ENCODE results near the gene M1AP.

The M1AP gene, protein sequence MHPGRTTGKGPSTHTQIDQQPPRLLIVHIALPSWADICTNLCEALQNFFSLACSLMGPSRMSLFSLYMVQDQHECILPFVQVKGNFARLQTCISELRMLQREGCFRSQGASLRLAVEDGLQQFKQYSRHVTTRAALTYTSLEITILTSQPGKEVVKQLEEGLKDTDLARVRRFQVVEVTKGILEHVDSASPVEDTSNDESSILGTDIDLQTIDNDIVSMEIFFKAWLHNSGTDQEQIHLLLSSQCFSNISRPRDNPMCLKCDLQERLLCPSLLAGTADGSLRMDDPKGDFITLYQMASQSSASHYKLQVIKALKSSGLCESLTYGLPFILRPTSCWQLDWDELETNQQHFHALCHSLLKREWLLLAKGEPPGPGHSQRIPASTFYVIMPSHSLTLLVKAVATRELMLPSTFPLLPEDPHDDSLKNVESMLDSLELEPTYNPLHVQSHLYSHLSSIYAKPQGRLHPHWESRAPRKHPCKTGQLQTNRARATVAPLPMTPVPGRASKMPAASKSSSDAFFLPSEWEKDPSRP

DNA sequence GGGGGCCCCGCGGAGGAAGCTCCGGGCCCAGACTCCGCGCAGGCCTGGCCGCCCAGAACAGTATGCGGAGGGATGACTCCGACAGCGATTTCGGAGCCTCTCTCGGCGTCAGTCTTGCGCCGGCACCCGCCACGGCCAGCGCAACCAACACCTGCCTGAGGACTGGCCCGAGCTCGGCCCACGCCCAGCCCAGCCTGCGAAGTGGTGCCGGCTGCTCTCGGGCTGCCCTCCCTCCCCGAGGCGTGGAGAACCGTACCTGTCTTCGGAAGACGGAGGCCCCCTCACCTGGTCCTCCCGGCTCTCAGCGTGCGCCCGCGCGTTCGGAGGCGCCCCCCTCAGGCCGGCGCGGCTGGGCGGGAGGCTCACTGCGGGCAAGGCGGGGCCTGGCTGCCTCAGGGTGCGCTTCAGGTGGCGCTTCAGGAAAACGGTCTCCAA is at the start of gene M1AP:
Gene M1AP (minus strand): TSS at position 322 of the 435 bp plus-strand sequence. CDS start 8,055 bp downstream, outside the sequence.
- no peak for DNase-seq (ENCODE audit: low read depth in 2 of 2)

DNA sequence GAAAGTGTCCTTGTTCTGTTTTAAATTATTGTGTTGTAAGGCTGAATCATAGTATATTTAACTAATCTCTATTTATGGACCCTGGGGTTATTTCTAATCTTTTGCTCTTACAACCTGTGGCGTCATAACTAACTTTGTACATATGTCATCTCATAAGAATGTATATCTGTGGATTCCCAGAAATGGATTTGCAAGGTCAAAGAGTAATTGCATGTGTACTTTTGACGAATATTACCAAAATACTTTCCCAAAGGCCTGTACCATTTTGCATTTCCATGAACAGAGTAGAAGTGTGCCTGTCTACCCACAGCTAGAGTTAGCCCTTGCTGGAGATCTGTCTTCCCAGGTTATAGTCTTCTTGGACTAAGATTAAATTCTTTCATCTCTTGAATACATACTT is 48.7 kb upstream of the M1AP start:
- no peak for DNase-seq (ENCODE audit: low read depth in 2 of 2)

GRCh38 chr2:74695663-74696062 is 47.5 kb upstream of the M1AP start:
- DNase-seq (ENCODE audit: low read depth in 2 of 2) = no peak

- no peak for DNase-seq (ENCODE audit: low read depth in 2 of 2)
These were observed 46.2 kb upstream of the M1AP start for GRCh38 chr2:74694281-74694680.

GRCh38 chr2:74693668-74694067 is 45.5 kb upstream of the M1AP start:
- DNase-seq (ENCODE audit: low read depth in 2 of 2) = no peak

DNA sequence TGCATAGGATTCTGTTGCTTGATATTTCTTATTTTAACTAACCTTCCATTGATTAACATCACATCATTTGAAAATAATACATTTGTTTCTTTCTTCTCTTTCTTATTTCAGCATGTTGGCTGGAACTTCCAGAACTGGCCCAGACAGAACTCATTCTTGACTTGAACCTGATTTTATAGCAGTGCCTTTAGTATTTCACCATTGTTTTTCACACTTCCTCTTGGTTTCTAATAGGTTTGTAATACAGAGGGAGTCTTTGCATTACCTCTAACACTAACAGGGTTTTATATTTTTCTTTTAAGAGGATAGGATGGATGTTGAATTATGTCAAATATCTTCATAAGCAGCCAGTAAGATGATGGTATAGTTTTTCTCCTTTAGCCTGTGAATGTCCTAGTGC is 45.1 kb upstream of the M1AP start:
- no peak for DNase-seq (ENCODE audit: low read depth in 2 of 2)

- DNase-seq (ENCODE audit: low read depth in 2 of 2) = no peak
These were observed 43.8 kb upstream of the M1AP start for GRCh38 chr2:74691929-74692328.

- no peak for DNase-seq (ENCODE audit: low read depth in 2 of 2)
These were observed 42.4 kb upstream of the M1AP start for GRCh38 chr2:74690571-74690970.

DNA sequence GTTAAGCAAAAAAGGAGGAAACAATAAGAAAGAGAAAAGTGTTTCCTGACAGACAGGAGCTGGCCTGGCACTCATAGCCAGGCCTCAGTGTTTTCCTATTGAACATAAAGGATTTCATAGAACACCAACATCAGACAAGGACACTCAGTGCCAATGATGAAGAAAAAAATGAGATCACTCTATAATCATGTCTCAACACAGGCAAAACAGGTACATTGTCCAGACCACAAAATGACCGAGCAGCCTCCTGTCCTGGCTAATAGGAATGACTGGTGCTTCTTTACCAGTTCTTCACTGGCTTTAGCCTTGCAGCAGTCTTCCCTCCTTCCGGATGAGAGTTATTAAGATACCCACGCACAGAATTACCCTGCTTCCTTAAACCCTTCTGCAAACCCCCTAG is 41.5 kb upstream of the M1AP start:
- no peak for DNase-seq (ENCODE audit: low read depth in 2 of 2)

DNA sequence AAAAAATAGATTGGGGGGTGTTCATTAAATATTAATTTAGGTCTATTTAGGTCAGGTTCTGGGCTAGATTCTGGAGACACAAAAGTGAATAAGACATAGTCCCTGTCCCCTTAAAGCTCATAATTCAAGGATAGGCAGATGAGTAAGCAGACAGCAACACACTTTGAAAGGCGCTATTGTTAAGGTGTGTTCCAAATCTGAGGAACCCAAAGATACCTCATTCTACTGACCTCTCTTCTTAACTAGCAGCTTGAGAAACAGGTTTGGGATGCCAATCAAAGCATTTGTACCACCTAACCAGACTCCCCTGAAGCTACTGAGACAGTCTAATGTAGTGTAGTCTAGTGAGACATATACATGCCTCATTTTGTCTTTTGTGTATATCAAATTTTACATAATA is 40.8 kb upstream of the M1AP start:
- no peak for DNase-seq (ENCODE audit: low read depth in 2 of 2)

- DNase-seq (ENCODE audit: low read depth in 2 of 2) = no peak
These were observed 37.3 kb upstream of the M1AP start for GRCh38 chr2:74685408-74685807.

- DNase-seq (ENCODE audit: low read depth in 2 of 2) = no peak
These were observed 34.4 kb upstream of the M1AP start for GRCh38 chr2:74682501-74682900.

GRCh38 chr2:74679615-74680014 is 31.5 kb upstream of the M1AP start:
- DNase-seq (ENCODE audit: low read depth in 2 of 2) = no peak

DNA sequence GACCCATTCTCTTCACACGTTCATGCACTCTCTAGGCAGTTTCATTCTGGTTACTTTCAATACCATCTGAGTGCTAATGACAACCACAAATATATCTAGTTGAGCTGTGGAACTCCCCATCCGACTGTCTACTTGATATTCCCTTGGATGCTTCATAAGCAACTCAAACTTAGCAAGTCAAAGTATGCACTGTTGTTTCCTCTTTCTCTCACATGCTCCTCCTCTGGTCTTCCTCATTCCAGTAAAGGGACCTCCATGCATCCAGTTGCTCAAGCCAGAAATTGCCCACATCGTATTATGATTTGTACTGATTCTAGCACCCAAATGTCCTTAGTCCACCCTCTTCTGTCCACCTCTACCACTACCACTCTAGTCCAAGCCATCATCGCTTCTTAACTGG is 28.2 kb upstream of the M1AP start:
- DNase-seq (ENCODE audit: low read depth in 2 of 2) = no peak

GRCh38 chr2:74675090-74675489 is 27.0 kb upstream of the M1AP start:
- DNase-seq (ENCODE audit: low read depth in 2 of 2) = no peak

- no peak for DNase-seq (ENCODE audit: low read depth in 2 of 2)
These were observed 25.8 kb upstream of the M1AP start for GRCh38 chr2:74673826-74674528.

GRCh38 chr2:74671479-74671878 is 23.3 kb upstream of the M1AP start:
- DNase-seq (ENCODE audit: low read depth in 2 of 2) = no peak

DNA sequence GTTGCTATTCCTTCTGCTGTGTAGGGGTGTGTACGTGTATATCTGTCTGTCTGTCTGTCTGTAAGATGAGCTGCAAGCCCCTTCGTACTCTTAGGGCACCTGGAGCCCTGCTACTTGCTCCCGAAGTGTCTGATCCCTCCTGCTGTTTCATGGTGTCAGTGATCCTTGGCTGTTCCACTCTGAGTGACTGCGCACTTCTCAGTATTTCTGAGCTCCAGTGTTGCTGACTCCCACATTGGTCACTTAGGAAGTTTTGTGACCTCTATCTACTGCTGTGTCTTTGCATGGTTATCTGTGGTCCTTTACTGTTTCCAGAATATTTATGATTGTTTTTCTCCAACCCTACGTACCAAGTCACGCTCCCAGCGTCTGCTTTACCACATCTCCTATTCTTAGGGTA is 22.1 kb upstream of the M1AP start:
- no peak for DNase-seq (ENCODE audit: low read depth in 2 of 2)

DNA sequence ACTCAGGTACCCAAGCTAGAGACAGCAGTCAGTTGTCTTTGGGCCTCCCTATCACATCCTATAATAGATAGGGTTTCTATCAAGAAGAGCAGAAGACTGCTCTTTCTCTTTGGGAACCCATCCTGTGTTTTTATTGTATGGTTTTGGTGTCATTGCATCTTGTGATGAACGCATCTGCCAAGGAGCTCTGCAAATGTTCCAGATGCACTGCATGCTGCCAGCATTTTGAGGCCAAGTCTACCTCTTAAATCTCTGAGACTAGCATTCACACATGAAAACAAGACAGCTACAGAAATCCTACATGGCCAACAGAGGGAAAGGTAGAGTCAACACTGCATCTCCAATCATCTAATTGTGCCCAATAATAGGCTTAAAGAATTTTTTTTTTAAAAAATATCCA is 20.0 kb upstream of the M1AP start:
- DNase-seq (ENCODE audit: low read depth in 2 of 2) = no peak

DNA sequence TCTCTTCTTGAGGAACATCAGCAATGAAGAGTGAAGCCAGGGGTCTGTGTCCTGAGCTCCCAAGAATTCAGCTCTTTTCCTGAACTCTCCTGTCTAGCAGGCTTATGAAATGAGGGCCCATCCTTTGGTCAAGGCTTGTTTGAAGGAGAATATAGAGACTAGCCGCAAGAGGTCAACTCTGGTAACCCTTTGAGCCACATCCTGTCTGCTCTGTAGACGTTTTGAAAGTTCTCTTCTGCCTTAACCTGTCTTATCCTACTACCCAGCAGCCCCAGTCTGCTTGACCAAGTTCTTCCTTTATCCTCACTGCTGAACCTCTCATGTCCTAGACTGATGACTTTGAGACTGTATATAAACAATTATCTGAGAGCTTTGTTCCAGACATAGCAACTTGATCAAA is 11.3 kb upstream of the M1AP start:
- no peak for DNase-seq (ENCODE audit: low read depth in 2 of 2)

DNA sequence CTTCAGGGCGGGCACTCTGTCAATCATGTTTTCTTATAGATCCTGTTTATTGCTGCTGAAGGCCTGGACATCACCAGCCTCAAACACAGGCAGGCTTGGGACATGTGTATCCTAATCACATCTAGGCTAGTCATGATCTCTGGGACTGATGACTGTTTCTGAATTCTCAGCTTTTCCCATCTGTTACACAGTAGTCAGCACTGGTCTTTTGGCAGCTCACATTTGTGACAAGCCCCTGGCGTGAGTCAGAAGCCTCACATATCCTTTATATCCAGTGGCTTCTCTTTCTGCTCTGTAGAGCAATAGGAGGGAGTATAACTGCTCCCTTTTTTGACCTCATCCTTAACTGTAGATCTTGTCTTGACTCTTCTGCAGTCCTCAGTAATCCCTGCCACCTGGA is 10.4 kb upstream of the M1AP start:
- DNase-seq (ENCODE audit: low read depth in 2 of 2) = no peak

GRCh38 chr2:74655579-74655978 is 7.4 kb upstream of the M1AP start:
- no peak for DNase-seq (ENCODE audit: low read depth in 2 of 2)

Measured in stimulated activated CD8-positive, alpha-beta memory T cell treated with anti-CD3 and anti-CD28 coated beads, Interleukin-15, amount 100 ng/mL, for 48 hours (primary cell).